HEK293T (cell line): ENCODE results near the gene FBXO21.

Source experiments
- ARNT ChIP-seq: fragments of 450-650 bp; IDR thresholded peaks from 2 replicates; pipeline ENCODE4 v1.6.1; 2017; ENCODE audit warnings: mild to moderate bottlenecking
- BHLHE40 ChIP-seq: fragments of 450-650 bp; IDR thresholded peaks from 2 replicates; pipeline ENCODE4 v1.6.1; 2016; ENCODE audit warnings: mild to moderate bottlenecking, moderate library complexity, borderline replicate concordance
- HDGF ChIP-seq: fragments of 450-650 bp; IDR thresholded peaks from 2 replicates; pipeline ENCODE4 v1.6.1; 2017; ENCODE audit warnings: antibody characterized with exemption, borderline replicate concordance
- PKNOX1 ChIP-seq: fragments of 450-650 bp; IDR thresholded peaks from 2 replicates; pipeline ENCODE4 v1.6.1; 2016
- SP1 ChIP-seq: fragments of 450-650 bp; IDR thresholded peaks from 2 replicates; pipeline ENCODE4 v1.6.1; 2017
- SUZ12 ChIP-seq: fragments of 450-650 bp; IDR thresholded peaks from 2 replicates; pipeline ENCODE4 v1.6.1; 2016; ENCODE audit warnings: mild to moderate bottlenecking
- TARDBP ChIP-seq: fragments of 450-650 bp; IDR thresholded peaks from 2 replicates; pipeline ENCODE4 v1.6.1; 2016
- ZNF384 ChIP-seq: fragments of 450-650 bp; IDR thresholded peaks from 2 replicates; pipeline ENCODE4 v1.6.1; 2016

- no peak for TF ChIP-seq ARNT
- TF ChIP-seq ZNF384: no peak
- TF ChIP-seq BHLHE40: no peak
- no peak for TF ChIP-seq TARDBP
- no peak for TF ChIP-seq SP1
- no peak for TF ChIP-seq SUZ12
- no peak for TF ChIP-seq PKNOX1
- no peak for TF ChIP-seq HDGF
Observed at GRCh38 chr12:117124421-117125271, 65.6 kb downstream of the FBXO21 start.
